Measurements from ENCODE around the gene GBP6.

- TF ChIP-seq CTCF (IDR thresholded peaks at IDR 0.05; ENCODE audit: low read length), result no peak
- TF ChIP-seq EZH2 (optimal IDR thresholded peaks at IDR 0.05; ENCODE audit: low read depth, low read length), result no peak
- no peak for TF ChIP-seq EZH2phosphoT487 (IDR thresholded peaks at IDR 0.05; ENCODE audit: low read length)
These were observed 3.1 kb upstream of the GBP6 start for GRCh38 chr1:89360716-89361115.

Data from MM.1S (cell line).